ENCODE data around the gene CST3.

The CST3 gene

GRCh38 chr20:23607497-23608245, 30.1 kb downstream of the CST3 start:
- CTCF ChIA-PET: interaction anchor here (0.7 to 9.3 kb wide), 8 partner anchors 10 to 249 kb away, joined by 3 to 84 read pairs (median 4); partner anchors contain the start of gene CSTL1
- Histone ChIP-seq H3K27ac (ENCODE audit: extremely low read depth, low read depth, low read length) (no peak overlapping the region), H3K9me3 (ENCODE audit: control insufficient read depth, insufficient read depth, low read depth, low read length) (no peaks in the 10 kb centered on the region), H3K4me3 (ENCODE audit: low read depth, low read length) (no peak overlapping the region), H3K4me1 (ENCODE audit: control insufficient read depth, insufficient read depth, low read length) (no peaks in the 10 kb centered on the region), H3K36me3 (ENCODE audit: control insufficient read depth in 2 of 2, insufficient read depth in 1 of 2, low read length in 2 of 2) (no peaks in the 10 kb centered on the region)
- POLR2A ChIA-PET: no interaction called here
- no peak for TF ChIP-seq ZNF211 (tag by site-specific recombination; IDR thresholded peaks at IDR 0.05; ENCODE audit: low read depth)
- no peak for TF ChIP-seq ZNF341 (tag by site-specific recombination; IDR thresholded peaks at IDR 0.05; ENCODE audit: low read depth)
- no peak for TF ChIP-seq ZNF2 (tag by site-specific recombination; IDR thresholded peaks at IDR 0.05)
- no peak for TF ChIP-seq ZNF112 (tag by site-specific recombination; IDR thresholded peaks at IDR 0.05)
- no peak for TF ChIP-seq ZNF311 (tag by site-specific recombination; IDR thresholded peaks at IDR 0.05; ENCODE audit: borderline replicate concordance)
- no peak for TF ChIP-seq IKZF3 (tag by site-specific recombination; IDR thresholded peaks at IDR 0.05)
- TF ChIP-seq ZSCAN16 (tag by site-specific recombination; IDR thresholded peaks at IDR 0.05): no peak
- no peak for TF ChIP-seq GLIS1 (tag by site-specific recombination; IDR thresholded peaks at IDR 0.05)
- TF ChIP-seq, protein P1, sequence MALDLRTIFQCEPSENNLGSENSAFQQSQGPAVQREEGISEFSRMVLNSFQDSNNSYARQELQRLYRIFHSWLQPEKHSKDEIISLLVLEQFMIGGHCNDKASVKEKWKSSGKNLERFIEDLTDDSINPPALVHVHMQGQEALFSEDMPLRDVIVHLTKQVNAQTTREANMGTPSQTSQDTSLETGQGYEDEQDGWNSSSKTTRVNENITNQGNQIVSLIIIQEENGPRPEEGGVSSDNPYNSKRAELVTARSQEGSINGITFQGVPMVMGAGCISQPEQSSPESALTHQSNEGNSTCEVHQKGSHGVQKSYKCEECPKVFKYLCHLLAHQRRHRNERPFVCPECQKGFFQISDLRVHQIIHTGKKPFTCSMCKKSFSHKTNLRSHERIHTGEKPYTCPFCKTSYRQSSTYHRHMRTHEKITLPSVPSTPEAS (tag by site-specific recombination; IDR thresholded peaks at IDR 0.05): no peak
- no peak for TF ChIP-seq ZNF292 (tag by site-specific recombination; IDR thresholded peaks at IDR 0.05; ENCODE audit: borderline replicate concordance, low read depth)
- TF ChIP-seq ZNF510 (tag by site-specific recombination; IDR thresholded peaks at IDR 0.05; ENCODE audit: insufficient replicate concordance): no peak
- no peak for TF ChIP-seq ZNF274 (IDR thresholded peaks at IDR 0.05; ENCODE audit: low read length)
- TF ChIP-seq ZNF274 (tag by site-specific recombination; IDR thresholded peaks at IDR 0.05; ENCODE audit: borderline replicate concordance): no peak

GRCh38 chr20:23606652-23607049, 31.1 kb downstream of the CST3 start:
- POLR2A ChIA-PET: no interaction called here
- CTCF ChIA-PET: interaction anchor here (0.6 to 9.3 kb wide), 22 partner anchors 11 to 273 kb away, joined by 3 to 84 read pairs (median 3); partner anchors contain the start of genes CST11 and CSTL1
- H3K9me3 ChIP-seq (ENCODE audit: control insufficient read depth, insufficient read depth, low read depth, low read length): no peaks in the 10 kb centered on the region
- no peak overlapping the region for H3K27ac ChIP-seq (ENCODE audit: extremely low read depth, low read depth, low read length)
- no peaks in the 10 kb centered on the region for H3K36me3 ChIP-seq (ENCODE audit: control insufficient read depth in 2 of 2, insufficient read depth in 1 of 2, low read length in 2 of 2)
- H3K4me1 ChIP-seq (ENCODE audit: control insufficient read depth, insufficient read depth, low read length): no peaks in the 10 kb centered on the region
- H3K4me3 ChIP-seq (ENCODE audit: low read depth, low read length): no peak overlapping the region
- no peak for TF ChIP-seq PRDM2 (tag by site-specific recombination; IDR thresholded peaks at IDR 0.05; ENCODE audit: borderline replicate concordance)
- peak; percentile 78 for TF ChIP-seq CTCF (tag by site-specific recombination; IDR thresholded peaks at IDR 0.05)
- peak; percentile 75 for TF ChIP-seq ZNF654 (tag by site-specific recombination; IDR thresholded peaks at IDR 0.05; ENCODE audit: low read depth)
- no peak for TF ChIP-seq ZNF596 (tag by site-specific recombination; IDR thresholded peaks at IDR 0.05)
- TF ChIP-seq ZNF112 (tag by site-specific recombination; IDR thresholded peaks at IDR 0.05): no peak
- TF ChIP-seq ZSCAN30 (tag by site-specific recombination; IDR thresholded peaks at IDR 0.05): peak; percentile 30; the same call in 1 of the 2 replicates
- TF ChIP-seq ZNF157 (tag by site-specific recombination; IDR thresholded peaks at IDR 0.05): no peak
- TF ChIP-seq, protein P2, sequence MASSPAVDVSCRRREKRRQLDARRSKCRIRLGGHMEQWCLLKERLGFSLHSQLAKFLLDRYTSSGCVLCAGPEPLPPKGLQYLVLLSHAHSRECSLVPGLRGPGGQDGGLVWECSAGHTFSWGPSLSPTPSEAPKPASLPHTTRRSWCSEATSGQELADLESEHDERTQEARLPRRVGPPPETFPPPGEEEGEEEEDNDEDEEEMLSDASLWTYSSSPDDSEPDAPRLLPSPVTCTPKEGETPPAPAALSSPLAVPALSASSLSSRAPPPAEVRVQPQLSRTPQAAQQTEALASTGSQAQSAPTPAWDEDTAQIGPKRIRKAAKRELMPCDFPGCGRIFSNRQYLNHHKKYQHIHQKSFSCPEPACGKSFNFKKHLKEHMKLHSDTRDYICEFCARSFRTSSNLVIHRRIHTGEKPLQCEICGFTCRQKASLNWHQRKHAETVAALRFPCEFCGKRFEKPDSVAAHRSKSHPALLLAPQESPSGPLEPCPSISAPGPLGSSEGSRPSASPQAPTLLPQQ (tag by site-specific recombination; IDR thresholded peaks at IDR 0.05): no peak
- TF ChIP-seq, protein P3, sequence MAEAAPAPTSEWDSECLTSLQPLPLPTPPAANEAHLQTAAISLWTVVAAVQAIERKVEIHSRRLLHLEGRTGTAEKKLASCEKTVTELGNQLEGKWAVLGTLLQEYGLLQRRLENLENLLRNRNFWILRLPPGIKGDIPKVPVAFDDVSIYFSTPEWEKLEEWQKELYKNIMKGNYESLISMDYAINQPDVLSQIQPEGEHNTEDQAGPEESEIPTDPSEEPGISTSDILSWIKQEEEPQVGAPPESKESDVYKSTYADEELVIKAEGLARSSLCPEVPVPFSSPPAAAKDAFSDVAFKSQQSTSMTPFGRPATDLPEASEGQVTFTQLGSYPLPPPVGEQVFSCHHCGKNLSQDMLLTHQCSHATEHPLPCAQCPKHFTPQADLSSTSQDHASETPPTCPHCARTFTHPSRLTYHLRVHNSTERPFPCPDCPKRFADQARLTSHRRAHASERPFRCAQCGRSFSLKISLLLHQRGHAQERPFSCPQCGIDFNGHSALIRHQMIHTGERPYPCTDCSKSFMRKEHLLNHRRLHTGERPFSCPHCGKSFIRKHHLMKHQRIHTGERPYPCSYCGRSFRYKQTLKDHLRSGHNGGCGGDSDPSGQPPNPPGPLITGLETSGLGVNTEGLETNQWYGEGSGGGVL (tag by site-specific recombination; IDR thresholded peaks at IDR 0.05): no peak
- no peak for TF ChIP-seq ZFP3 (tag by site-specific recombination; IDR thresholded peaks at IDR 0.05; ENCODE audit: low read depth)
